ENCODE measurements around the gene SLFN12L. TPM values are rescaled to one million over a fixed set of nuclear protein-coding genes. Genes with fewer than 3 reads are reported as not detected.

Gene SLFN12L
- total RNA-seq, 1 donor: 0.18 TPM

DNA sequence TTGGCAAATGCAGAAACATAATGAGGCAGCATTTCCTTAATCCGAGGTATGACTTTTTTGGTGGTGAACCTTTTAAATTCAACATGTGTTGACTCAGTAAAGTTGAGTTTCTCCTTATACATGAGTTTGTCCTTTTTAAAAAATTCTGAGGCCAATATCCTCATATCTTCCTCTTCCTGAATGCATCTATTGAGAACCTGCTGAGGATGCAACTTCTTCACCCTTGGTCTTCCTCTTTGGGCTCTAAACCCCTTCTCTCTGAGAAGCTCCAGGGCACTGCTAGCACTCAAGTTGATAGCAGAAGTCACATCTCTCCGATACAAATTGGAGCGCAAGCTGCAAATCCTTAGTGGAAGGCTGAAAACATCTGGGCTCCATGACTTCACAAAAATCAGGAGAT, 19.9 kb upstream of the SLFN12L start:
- no peak overlapping the region for H3K4me3 ChIP-seq (ENCODE audit: low read depth, low read length)
- DNase-seq (ENCODE audit: low read depth): no peak
- TF ChIP-seq, protein P1, sequence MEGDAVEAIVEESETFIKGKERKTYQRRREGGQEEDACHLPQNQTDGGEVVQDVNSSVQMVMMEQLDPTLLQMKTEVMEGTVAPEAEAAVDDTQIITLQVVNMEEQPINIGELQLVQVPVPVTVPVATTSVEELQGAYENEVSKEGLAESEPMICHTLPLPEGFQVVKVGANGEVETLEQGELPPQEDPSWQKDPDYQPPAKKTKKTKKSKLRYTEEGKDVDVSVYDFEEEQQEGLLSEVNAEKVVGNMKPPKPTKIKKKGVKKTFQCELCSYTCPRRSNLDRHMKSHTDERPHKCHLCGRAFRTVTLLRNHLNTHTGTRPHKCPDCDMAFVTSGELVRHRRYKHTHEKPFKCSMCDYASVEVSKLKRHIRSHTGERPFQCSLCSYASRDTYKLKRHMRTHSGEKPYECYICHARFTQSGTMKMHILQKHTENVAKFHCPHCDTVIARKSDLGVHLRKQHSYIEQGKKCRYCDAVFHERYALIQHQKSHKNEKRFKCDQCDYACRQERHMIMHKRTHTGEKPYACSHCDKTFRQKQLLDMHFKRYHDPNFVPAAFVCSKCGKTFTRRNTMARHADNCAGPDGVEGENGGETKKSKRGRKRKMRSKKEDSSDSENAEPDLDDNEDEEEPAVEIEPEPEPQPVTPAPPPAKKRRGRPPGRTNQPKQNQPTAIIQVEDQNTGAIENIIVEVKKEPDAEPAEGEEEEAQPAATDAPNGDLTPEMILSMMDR (IDR thresholded peaks at IDR 0.05; ENCODE audit: insufficient read depth, low read length): no peak

DNA sequence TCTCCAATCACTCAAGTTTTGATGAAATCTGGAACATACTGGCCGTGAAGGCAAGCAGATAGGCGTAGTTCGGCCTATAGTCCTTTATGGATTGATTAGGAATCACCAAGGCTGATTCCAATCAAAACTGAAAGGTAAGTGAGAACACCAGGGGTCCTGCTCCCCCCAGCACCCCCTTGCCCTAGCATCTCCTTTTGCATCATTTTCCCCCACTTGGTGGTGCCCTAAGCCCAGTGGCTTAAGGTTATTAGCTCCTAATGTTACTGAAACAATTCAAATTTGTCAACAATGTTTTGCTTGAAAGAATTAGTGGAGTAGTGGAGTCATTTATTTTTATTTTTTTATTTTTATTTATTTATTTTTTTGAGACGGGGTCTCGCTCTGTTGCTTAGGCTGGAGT, 18.2 kb upstream of the SLFN12L start:
- TF ChIP-seq, protein P1 (IDR thresholded peaks at IDR 0.05; ENCODE audit: insufficient read depth, low read length): peak; percentile 15
- no peak overlapping the region for H3K4me3 ChIP-seq (ENCODE audit: low read depth, low read length)
- DNase-seq (ENCODE audit: low read depth): no peak

DNA sequence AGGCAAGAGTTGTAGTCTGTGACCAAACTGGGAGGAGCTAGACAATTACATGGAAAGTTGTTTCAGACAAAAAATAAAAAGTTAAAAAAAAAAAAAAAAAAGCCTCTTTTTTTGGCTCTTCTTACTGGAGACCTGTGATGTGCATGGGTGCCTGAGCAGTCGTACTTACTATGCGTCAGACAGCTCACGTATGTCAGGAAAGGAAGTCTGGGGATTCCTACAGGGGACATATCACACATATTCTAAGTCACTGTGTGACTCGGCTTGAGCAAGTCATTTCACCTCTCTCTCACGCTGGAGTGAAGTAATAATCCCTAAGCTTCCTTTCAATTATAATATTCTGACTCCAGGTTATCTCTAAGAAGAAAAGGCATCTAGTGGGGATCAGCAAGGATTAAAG, 17.2 kb upstream of the SLFN12L start:
- no peak overlapping the region for H3K4me3 ChIP-seq (ENCODE audit: low read depth, low read length)
- TF ChIP-seq, protein P1 (IDR thresholded peaks at IDR 0.05; ENCODE audit: insufficient read depth, low read length): no peak
- no peak for DNase-seq (ENCODE audit: low read depth)

DNA sequence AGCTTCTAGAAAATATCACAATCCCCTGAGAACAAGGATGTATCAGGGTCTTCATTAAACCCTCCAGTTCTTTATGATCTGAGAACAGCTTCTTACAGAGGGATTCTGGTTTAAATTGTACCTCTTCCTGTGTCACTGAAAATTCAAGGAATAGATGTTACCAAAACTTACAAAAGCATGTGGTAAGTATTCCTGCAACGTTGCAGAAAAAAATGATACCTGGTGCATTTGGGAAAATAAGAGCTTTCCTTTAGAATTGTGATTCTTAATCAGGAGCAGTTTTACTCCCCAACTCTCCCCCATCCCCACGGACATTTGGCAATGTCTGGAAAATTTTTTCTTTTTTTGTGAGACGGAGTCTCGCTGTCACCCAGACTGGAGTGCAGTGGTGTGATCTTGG, 15.8 kb upstream of the SLFN12L start:
- TF ChIP-seq, protein P1 (IDR thresholded peaks at IDR 0.05; ENCODE audit: insufficient read depth, low read length): no peak
- H3K4me3 ChIP-seq (ENCODE audit: low read depth, low read length): no peak overlapping the region
- no peak for DNase-seq (ENCODE audit: low read depth)

DNA sequence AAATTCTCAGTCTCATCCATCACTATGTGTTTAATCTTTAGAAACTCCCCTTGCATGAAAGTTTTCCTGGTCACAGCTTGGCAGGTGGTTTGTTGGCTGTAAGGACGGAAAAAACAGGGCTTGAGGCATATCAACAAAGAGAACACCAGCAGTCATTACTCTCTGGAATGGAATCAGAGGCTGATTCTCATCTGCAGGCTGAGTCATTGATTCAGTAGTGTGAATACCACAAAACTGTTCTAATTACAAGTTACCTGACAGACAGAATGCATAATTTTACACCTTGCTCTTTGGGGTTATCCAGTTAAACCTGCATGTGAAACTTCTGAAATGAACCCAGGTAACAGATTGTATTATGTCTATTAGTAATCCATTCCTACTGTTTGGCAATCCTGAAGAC, 11.5 kb upstream of the SLFN12L start:
- no peak for DNase-seq (ENCODE audit: low read depth)
- no peak overlapping the region for H3K4me3 ChIP-seq (ENCODE audit: low read depth, low read length)
- TF ChIP-seq, protein P1 (IDR thresholded peaks at IDR 0.05; ENCODE audit: insufficient read depth, low read length): no peak

DNA sequence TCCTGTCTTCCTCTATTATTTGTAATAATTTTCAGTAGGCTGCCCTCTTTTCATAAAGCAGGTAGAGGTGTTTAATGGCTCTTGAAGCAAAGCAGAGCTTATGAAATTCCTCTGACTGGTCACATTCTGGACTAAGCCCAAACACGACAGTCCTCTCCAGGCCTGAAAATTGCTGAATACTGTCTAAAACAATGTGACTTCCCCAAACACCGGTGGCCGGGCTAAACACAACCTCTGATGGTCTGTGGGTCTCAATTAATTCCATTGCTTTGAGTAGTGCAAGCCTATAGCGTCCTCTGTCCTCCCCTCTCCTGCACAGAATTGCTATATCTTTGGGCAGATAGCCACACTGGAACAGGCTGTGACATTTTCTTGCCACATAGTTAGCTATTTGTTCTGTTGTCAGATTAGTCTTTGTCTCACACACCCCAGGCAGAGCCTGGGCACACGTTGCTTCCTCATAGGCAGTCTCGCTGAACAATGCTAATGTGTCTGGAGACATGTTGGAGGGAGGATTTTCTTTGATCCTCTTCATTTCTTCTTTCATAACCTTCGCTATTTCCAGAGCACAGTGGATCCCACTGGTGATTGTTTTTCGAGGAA, 10.8 kb upstream of the SLFN12L start:
- DNase-seq (ENCODE audit: low read depth): no peak
- TF ChIP-seq, protein P1 (IDR thresholded peaks at IDR 0.05; ENCODE audit: insufficient read depth, low read length): no peak
- H3K4me3 ChIP-seq (ENCODE audit: low read depth, low read length): no peak overlapping the region

DNA sequence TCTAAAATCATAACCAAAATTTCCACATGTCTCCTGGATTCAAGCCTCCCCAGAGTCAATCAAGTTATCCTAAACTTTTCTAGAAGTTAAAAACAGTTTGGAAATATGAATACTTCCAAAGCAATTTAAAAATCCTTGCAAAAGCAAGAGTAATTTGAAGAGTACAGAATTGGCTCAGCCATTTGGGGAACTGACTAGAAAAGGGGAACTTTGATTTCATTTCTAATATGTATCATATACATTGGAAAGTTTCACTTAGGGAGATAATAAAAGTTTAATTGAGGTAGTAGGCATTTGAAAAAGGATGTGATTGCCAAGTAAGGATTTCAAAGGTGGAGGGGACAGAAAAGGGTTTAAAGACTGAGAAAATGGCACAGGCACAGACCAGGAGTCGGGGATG, 9.0 kb upstream of the SLFN12L start:
- no peak for DNase-seq (ENCODE audit: low read depth)
- TF ChIP-seq, protein P1 (IDR thresholded peaks at IDR 0.05; ENCODE audit: insufficient read depth, low read length): no peak
- H3K4me3 ChIP-seq (ENCODE audit: low read depth, low read length): no peak overlapping the region

All from fibroblast of the aortic adventitia (primary cell).